GM10248 (cell line): Measurements from ENCODE around the gene SOX18.
A peak's percentile ranks its signal among the peaks of the same experiment; 100 is the strongest.

Experiments used
- CTCF ChIA-PET: fragments of 300-600 bp; sonication (Branson Sonifier 250); formaldehyde crosslinking; extraction: SDS; loops from one replicate; lab custom pipeline; 2021; ENCODE audit warnings: antibody characterized with exemption; lab: Yijun Ruan, JAX
- POLR2A ChIA-PET: fragments of 350-650 bp; sonication (Branson Sonifier 250); formaldehyde crosslinking; extraction: SDS; loops from one replicate; lab custom pipeline; 2020; ENCODE audit warnings: antibody characterized with exemption; lab: Yijun Ruan, JAX
- DNase-seq: peaks from one replicate; pipeline ENCODE4 v3.0.0; 2012; ENCODE audit errors: extremely low spot score
- TF ChIP-seq, protein P1 (sequence below): IDR thresholded peaks from 2 replicates; pipeline ENCODE4 v1.5.1; 2012; ENCODE audit warnings: mild to moderate bottlenecking, low read depth; ENCODE audit errors: extremely low read depth, missing control alignments, control extremely low read depth

Gene SOX18

DNA sequence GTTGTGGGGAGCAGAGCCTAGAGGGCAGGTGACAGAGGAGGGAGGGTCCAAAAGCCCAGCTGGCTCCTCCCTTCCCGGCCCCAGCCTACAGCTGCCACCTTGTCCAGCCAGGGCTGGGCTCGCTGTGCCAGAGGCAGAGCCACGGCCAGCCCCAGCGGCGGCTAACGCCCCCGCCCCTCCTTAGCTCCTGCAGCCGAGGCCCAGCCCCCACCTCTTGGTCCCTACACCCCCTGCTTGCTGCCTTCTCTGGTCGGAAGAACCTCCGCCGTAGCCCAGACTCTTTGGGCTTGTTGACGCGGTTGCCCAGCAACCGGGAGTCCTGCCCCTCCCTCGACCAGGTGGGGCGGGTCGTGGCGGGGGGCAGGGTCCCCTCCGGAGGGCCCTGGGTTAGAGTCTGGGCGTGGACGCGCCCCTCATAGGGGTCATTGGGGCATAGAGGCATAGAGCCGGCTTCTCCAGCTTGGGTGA lies 35.3 kb upstream of the SOX18 start:
- TF ChIP-seq, protein P1, sequence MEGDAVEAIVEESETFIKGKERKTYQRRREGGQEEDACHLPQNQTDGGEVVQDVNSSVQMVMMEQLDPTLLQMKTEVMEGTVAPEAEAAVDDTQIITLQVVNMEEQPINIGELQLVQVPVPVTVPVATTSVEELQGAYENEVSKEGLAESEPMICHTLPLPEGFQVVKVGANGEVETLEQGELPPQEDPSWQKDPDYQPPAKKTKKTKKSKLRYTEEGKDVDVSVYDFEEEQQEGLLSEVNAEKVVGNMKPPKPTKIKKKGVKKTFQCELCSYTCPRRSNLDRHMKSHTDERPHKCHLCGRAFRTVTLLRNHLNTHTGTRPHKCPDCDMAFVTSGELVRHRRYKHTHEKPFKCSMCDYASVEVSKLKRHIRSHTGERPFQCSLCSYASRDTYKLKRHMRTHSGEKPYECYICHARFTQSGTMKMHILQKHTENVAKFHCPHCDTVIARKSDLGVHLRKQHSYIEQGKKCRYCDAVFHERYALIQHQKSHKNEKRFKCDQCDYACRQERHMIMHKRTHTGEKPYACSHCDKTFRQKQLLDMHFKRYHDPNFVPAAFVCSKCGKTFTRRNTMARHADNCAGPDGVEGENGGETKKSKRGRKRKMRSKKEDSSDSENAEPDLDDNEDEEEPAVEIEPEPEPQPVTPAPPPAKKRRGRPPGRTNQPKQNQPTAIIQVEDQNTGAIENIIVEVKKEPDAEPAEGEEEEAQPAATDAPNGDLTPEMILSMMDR, result no peak
- DNase-seq, result no peak
- ChIA-PET CTCF (interaction anchor here (0.8 to 2.6 kb wide), 6 partner anchors 9 to 588 kb away, joined by 3 to 12 read pairs (median 8); no protein-coding TSS in a partner anchor), POLR2A (no interaction called here)

DNA sequence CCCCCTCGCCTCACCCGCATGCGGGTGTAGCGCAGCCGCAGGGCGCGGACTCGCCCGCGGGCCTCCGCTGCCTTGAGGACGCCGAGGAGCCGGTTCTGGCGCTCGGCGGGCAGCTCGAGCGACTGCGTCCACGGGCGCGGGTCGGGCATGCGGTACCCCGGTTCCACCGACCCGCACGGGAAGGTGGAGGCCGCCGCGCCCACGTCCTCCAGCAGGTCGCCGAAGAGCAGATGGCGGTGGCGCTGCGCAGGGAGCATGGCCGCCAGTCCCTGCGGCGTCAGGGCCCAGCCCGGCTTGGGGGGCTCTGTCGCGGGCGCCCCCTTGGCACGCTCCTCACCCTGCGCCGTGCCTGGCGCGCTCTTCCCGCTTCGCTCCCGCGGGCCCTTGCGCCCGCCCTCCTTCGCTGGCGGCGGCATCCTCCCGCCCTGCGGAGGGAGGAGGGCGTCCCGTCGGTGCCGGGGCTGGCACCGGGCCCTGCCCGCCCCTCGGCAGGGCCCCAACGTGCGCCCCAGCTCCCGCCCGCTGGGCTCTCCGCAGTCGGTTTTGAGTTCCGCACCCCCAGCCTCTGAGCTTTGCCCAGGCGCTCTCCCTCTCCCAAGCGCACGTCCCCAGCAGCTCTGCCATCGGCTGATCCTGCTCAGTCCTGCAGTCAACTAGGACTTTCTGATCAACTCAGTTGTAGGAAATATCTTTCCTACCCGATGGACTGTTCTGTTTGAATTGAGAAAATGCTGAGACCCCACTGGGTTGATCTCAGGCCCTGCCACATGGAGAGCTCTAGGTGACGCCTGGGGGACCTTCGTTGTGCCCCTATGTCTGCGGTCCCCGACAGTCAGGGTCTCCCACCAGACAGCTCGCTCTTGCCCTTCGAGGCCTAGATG lies 34.6 kb upstream of the SOX18 start, which contains the start of gene LKAAEAR1:
LKAAEAR1 (minus strand) TSS at position 595 of the 881 bp plus-strand sequence; CDS start at position 416, 179 bp downstream.
- POLR2A ChIA-PET, result no interaction called here
- TF ChIP-seq, protein P1, result no peak
- CTCF ChIA-PET, result interaction anchor here (0.7 to 2.2 kb wide), 15 partner anchors 9 to 587 kb away, joined by 3 to 13 read pairs (median 6); partner anchors contain the start of gene PRPF6
- DNase-seq, result no peak

DNA sequence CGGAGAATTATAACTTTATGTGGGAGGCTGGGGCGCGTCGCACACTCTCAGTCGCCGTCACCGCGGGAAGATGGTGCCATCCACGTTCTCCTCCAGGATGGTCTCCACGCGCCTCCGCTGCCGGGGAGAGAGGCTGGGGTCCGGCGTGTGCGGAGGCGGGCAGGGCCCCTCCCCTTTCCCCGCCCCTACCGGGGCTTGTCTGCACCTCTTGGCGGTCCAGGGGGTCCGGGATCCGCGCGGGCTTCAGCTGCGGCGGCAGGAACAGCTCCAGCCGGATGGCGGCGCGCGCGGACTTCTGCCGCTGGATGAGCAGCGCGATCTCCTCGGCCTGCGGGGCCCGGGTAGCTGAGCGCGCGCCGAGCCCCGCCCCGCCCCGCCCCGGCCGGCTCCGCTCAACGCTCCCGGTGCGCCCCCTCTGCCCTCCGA lies 34.0 kb upstream of the SOX18 start:
- TF ChIP-seq, protein P1, result peak; percentile 88
- peak; percentile 79 for DNase-seq
- CTCF ChIA-PET, result interaction anchor here (0.7 to 2.2 kb wide), 13 partner anchors 13 to 103 kb away, joined by 3 to 13 read pairs (median 6); partner anchors contain the start of gene PRPF6
- POLR2A ChIA-PET, result interaction anchor here (0.5 kb wide), 1 partner anchor 574 kb away, joined by 5 read pairs; no protein-coding TSS in a partner anchor

DNA sequence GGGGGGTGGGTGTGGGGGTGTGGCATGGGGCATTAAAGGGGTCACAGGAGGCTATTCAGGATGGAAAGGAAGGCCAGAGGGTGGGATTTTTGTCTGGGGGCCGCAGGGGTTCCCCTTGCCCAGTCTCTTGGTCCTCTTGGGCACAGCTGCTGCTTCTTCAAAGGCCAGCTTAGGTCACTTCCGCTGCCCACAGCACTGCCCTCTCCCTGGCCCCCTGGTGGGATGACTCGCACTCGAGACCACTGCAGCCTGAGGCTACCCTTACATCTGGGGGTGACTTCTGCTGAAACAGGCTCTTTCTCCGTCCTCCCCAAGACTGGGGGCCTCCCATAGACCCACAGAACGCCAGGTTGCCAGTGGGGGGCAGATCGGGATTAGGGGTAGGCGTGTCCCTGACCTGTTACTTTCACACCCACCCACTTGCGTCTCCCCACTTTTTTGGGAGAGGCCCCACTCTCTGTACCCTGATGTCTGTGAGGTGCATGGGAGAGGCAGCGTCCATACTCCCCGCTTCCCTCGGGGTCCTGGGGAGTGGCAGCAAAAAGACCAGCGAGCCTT lies 33.5 kb upstream of the SOX18 start:
- POLR2A ChIA-PET, result interaction anchor here (0.5 kb wide), 1 partner anchor 573 kb away, joined by 5 read pairs; no protein-coding TSS in a partner anchor
- TF ChIP-seq, protein P1, result no peak
- CTCF ChIA-PET, result interaction anchor here (1.0 to 2.2 kb wide), 11 partner anchors 13 to 103 kb away, joined by 3 to 13 read pairs (median 6); partner anchors contain the start of gene PRPF6
- DNase-seq, result no peak

DNA sequence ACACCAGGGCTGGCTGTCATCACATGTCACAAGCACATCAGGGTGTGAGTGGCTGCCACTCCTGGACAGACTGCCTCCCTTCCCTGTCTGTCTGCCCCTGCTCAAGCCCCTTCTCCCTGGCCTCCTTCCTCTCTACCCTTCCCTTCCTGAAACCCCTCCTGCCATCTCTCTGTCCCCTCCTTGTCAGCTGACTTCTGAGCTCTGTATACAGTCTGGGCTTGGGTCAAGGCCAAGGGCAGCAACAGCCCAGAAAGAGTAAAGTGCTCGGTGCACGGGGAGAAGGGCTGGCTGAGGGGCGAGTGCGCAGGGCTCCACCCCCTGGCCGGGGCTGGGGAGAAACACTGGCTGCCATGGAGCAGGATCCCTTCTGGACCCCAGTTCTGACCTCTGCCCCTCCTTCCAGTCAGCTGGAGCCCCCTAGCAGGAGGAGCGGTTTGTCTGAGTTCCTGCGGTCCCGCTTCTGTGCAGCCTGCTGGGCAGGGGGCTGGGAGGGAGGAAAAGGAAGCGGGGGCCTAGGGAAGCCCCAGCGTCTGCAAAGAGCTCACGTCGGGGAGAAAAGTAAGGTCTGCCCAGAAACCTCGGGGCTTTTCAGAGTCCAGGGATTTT lies 32.8 kb upstream of the SOX18 start:
- POLR2A ChIA-PET, result no interaction called here
- TF ChIP-seq, protein P1, result no peak
- no peak for DNase-seq
- CTCF ChIA-PET, result interaction anchor here (1.6 to 3.7 kb wide), 7 partner anchors 12 to 68 kb away, joined by 5 to 24 read pairs (median 7); no protein-coding TSS in a partner anchor
